ENCODE results near the gene POLE.

DNA sequence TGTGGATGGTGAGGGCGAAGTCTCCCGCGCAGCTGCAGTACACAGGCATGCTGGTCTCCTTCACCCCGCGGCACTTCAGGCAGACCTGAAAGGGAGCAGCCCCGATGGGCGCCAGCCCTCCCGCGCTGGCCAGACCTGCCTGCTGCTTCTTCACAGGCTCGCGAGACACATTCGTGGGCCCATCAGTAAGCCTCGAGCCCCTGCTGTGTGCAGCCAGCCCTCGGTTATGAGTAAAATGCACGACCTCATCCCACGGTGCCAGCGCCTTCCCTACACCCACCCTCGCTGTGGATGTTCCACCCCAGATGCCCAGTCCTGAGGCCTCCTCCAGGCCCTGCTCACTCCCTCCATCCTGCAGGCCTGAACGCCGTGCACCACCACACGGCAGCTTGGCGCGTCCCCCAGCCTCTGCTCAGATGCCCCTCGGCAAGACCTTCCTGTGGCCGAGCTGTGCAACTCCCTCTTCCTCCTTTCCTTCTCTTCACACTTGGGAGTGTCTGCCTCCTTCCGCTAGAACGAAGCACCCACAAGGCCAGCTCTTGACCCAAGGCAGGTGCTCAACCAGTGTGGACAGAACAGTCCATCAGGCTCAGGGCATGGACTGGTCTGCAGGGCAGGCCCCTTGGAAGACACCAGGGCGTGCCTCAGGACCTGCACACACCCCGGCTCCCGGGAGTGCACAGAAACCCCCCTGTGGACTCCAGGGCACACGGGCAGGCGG is 62.1 kb downstream of the POLE start:
- TF ChIP-seq, protein P1, sequence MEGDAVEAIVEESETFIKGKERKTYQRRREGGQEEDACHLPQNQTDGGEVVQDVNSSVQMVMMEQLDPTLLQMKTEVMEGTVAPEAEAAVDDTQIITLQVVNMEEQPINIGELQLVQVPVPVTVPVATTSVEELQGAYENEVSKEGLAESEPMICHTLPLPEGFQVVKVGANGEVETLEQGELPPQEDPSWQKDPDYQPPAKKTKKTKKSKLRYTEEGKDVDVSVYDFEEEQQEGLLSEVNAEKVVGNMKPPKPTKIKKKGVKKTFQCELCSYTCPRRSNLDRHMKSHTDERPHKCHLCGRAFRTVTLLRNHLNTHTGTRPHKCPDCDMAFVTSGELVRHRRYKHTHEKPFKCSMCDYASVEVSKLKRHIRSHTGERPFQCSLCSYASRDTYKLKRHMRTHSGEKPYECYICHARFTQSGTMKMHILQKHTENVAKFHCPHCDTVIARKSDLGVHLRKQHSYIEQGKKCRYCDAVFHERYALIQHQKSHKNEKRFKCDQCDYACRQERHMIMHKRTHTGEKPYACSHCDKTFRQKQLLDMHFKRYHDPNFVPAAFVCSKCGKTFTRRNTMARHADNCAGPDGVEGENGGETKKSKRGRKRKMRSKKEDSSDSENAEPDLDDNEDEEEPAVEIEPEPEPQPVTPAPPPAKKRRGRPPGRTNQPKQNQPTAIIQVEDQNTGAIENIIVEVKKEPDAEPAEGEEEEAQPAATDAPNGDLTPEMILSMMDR (IDR thresholded peaks at IDR 0.05), result no peak
- no peak for TF ChIP-seq POLR2AphosphoS5 (IDR thresholded peaks at IDR 0.05)

All from breast epithelium (tissue), 3 donors.